ENCODE results near the gene SNRNP70. TPM values are rescaled to one million over a fixed set of nuclear protein-coding genes. Genes with fewer than 3 reads are reported as not detected.

SNRNP70 gene
- total and polyA plus RNA-seq, 2 of the 13 experiments (the other 11 are each of a cell fraction or from before 2014, with no cell fraction given), result 150 to 210 TPM

- TF ChIP-seq ERF (CRISPR knock-in tag; IDR thresholded peaks at IDR 0.05) (peak; percentile 58; the same call in 1 of the 2 replicates), SATB2 (CRISPR knock-in tag; IDR thresholded peaks at IDR 0.05) (no peak), RXRB (CRISPR knock-in tag; IDR thresholded peaks at IDR 0.05; ENCODE audit: borderline replicate concordance) (peak; percentile 50; the same call in 1 of the 2 replicates), SMAD9 (CRISPR knock-in tag; IDR thresholded peaks at IDR 0.05) (no peak), PATZ1 (CRISPR knock-in tag; IDR thresholded peaks at IDR 0.05) (peak; percentile 96), ZNF451 (CRISPR knock-in tag; IDR thresholded peaks at IDR 0.05) (no peak), ZNF180 (CRISPR knock-in tag; IDR thresholded peaks at IDR 0.05; ENCODE audit: borderline replicate concordance, low read depth) (no peak), YY1 (IDR thresholded peaks at IDR 0.05; ENCODE audit: insufficient read depth, insufficient replicate concordance, low read depth, low read length) (peak; percentile 71), ZNF331 (CRISPR knock-in tag; IDR thresholded peaks at IDR 0.05) (peak; percentile 92), ZNF263 (CRISPR knock-in tag; IDR thresholded peaks at IDR 0.05) (0 out of 2 replicates have a peak, but pooled peaks have one; percentile 30), TBL1XR1 (IDR thresholded peaks at IDR 0.05; ENCODE audit: borderline replicate concordance, low read length, partially characterized antibody) (no peak), GATAD2A (CRISPR knock-in tag; IDR thresholded peaks at IDR 0.05) (peak; percentile 33; the same call in 1 of the 2 replicates), KDM5A (IDR thresholded peaks at IDR 0.05; ENCODE audit: borderline replicate concordance, low read length) (no peak), PRDM10 (CRISPR knock-in tag; IDR thresholded peaks at IDR 0.05; ENCODE audit: low read depth) (peak; percentile 82; the same call in 1 of the 2 replicates)
Measured at GRCh38 chr19:49155005-49155819, 70.0 kb downstream of the SNRNP70 start, which contains the start of gene HRC (continued).
